Lower lobe of right lung (tissue), 2 donors: ENCODE measurements around the gene FRMPD4. TPM values are rescaled to one million over a fixed set of nuclear protein-coding genes. Genes with fewer than 3 reads are reported as not detected.

Experiments used
- ATAC-seq, 2 donors: fragments of 200-7000 bp; cut with Tn5 transposase; one replicate each; pipeline ENCODE4 v1.9.1; 2020 to 2022; ENCODE audit warnings: mild to moderate bottlenecking in 2 of 2, moderate library complexity in 2 of 2
- DNase-seq: peaks from one replicate; pipeline ENCODE4 v3.0.0-alpha.2; 2020
- H3K27ac ChIP-seq: fragments of 200-600 bp; one replicate; pipeline ENCODE4 v1.8.0; 2022
- H3K27me3 ChIP-seq: fragments of 200-600 bp; one replicate; pipeline ENCODE4 v1.8.0; 2022; ENCODE audit warnings: low read depth
- H3K36me3 ChIP-seq: fragments of 200-600 bp; one replicate; pipeline ENCODE4 v1.8.0; 2022; ENCODE audit warnings: mild to moderate bottlenecking
- H3K4me1 ChIP-seq: fragments of 200-600 bp; one replicate; pipeline ENCODE4 v1.8.0; 2022
- H3K4me3 ChIP-seq: fragments of 200-600 bp; one replicate; pipeline ENCODE4 v1.8.0; 2022; ENCODE audit warnings: mild to moderate bottlenecking
- H3K9me3 ChIP-seq: fragments of 200-600 bp; one replicate; pipeline ENCODE4 v1.8.0; 2022
- intact Hi-C: fragments of 100-400 bp; cut with DNase I; formaldehyde crosslinking; loops from one replicate; pipeline ENCODE4 v1.11.0; 2022
- total RNA-seq: library from RNA; stranded (reverse); fragmentation: NEBNext Ultra II Directional; extraction: Animal tissue kit (Norgen Biotek cat#: 25700); gene quantifications from one replicate; pipeline ENCODE4 v1.2.1, GENCODE V29; 2021
- TF ChIP-seq, protein P1 (sequence below): fragments of 200-600 bp; IDR thresholded peaks from one replicate; pipeline ENCODE4 v1.8.0; 2022; ENCODE audit warnings: antibody characterized with exemption, mild to moderate bottlenecking
- donor health status: DM: no; HTN: yes; CAD: no; lungs with severe emphysema.

Gene FRMPD4
- total RNA-seq, 1 donor from 2014 or later = 0.15 TPM

- no peaks in the 10 kb centered on the region for H3K36me3 ChIP-seq
- H3K9me3 ChIP-seq = no peaks in the 10 kb centered on the region
- ATAC-seq = no peak
- DNase-seq = no peak
- H3K27ac ChIP-seq = no peak overlapping the region
- intact Hi-C loops = no loop called here
- no peaks in the 10 kb centered on the region for H3K4me1 ChIP-seq
- H3K4me3 ChIP-seq = no peak overlapping the region
- TF ChIP-seq, protein P1, sequence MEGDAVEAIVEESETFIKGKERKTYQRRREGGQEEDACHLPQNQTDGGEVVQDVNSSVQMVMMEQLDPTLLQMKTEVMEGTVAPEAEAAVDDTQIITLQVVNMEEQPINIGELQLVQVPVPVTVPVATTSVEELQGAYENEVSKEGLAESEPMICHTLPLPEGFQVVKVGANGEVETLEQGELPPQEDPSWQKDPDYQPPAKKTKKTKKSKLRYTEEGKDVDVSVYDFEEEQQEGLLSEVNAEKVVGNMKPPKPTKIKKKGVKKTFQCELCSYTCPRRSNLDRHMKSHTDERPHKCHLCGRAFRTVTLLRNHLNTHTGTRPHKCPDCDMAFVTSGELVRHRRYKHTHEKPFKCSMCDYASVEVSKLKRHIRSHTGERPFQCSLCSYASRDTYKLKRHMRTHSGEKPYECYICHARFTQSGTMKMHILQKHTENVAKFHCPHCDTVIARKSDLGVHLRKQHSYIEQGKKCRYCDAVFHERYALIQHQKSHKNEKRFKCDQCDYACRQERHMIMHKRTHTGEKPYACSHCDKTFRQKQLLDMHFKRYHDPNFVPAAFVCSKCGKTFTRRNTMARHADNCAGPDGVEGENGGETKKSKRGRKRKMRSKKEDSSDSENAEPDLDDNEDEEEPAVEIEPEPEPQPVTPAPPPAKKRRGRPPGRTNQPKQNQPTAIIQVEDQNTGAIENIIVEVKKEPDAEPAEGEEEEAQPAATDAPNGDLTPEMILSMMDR = no peak
- no peaks in the 10 kb centered on the region for H3K27me3 ChIP-seq
Observed at GRCh38 chrX:12237771-12238170, 99.5 kb downstream of the FRMPD4 start.

- H3K4me3 ChIP-seq = no peak overlapping the region
- H3K9me3 ChIP-seq = no peaks in the 10 kb centered on the region
- TF ChIP-seq, protein P1 = no peak
- ATAC-seq (no peak), DNase-seq (no peak)
- H3K4me1 ChIP-seq = no peaks in the 10 kb centered on the region
- no peaks in the 10 kb centered on the region for H3K27me3 ChIP-seq
- no peaks in the 10 kb centered on the region for H3K36me3 ChIP-seq
- intact Hi-C loops = no loop called here
- no peak overlapping the region for H3K27ac ChIP-seq
Observed at GRCh38 chrX:12239356-12240082, 101.2 kb downstream of the FRMPD4 start.

GRCh38 chrX:12240491-12240890 lies 102.2 kb downstream of the FRMPD4 start:
- ATAC-seq (no peak), DNase-seq (no peak)
- Histone ChIP-seq H3K27ac (no peak overlapping the region), H3K4me3 (no peak overlapping the region), H3K27me3 (no peaks in the 10 kb centered on the region), H3K36me3 (no peaks in the 10 kb centered on the region), H3K9me3 (no peaks in the 10 kb centered on the region), H3K4me1 (no peaks in the 10 kb centered on the region)
- intact Hi-C loops = no loop called here
- TF ChIP-seq, protein P1 = no peak

- Histone ChIP-seq H3K4me3 (no peak overlapping the region), H3K27ac (no peak overlapping the region), H3K9me3 (no peaks in the 10 kb centered on the region), H3K27me3 (no peaks in the 10 kb centered on the region), H3K4me1 (no peaks in the 10 kb centered on the region), H3K36me3 (no peaks in the 10 kb centered on the region)
- TF ChIP-seq, protein P1 = no peak
- intact Hi-C loops = no loop called here
- ATAC-seq (no peak), DNase-seq (no peak)
Observed at GRCh38 chrX:12241026-12241425, 102.8 kb downstream of the FRMPD4 start.

GRCh38 chrX:12245650-12246645 lies 107.7 kb downstream of the FRMPD4 start:
- intact Hi-C loops = no loop called here
- ATAC-seq = no peak
- Histone ChIP-seq H3K4me1 (no peaks in the 10 kb centered on the region), H3K27ac (no peak overlapping the region), H3K36me3 (no peaks in the 10 kb centered on the region), H3K4me3 (no peak overlapping the region), H3K27me3 (no peaks in the 10 kb centered on the region), H3K9me3 (no peaks in the 10 kb centered on the region)
- no peak for DNase-seq
- TF ChIP-seq, protein P1 = no peak
